G401.6 (cell line): ENCODE results near the gene CEACAM5.
"Not testable (repeated sequence)": the region's sequence is repeated elsewhere in the genome, so short reads cannot be mapped to it uniquely, and the experiment has no call there.

ENCODE experiments used
- FAIRE-seq: peaks from 2 replicates; lab custom pipeline; 2012; peaks lifted over from hg19 to GRCh38; lab: Jason Lieb, UNC

The CEACAM5 gene

GRCh38 chr19:41740415-41741243 is 32.2 kb downstream of the CEACAM5 start:
- FAIRE-seq = no peak

DNA sequence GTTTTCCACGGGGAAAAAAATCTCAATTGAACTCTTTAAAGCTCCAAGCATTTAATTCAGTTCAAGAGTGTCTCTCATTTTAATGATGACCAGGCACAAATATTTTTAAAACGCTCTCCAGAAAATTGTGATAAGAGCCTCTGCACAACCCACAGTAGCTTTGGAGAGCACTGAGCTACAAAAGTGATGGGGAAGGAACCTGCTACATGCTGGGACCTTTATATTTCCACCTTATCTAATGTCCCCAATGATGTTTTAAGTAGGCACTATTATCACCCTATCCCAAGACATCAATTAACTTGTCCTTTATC is 32.8 kb downstream of the CEACAM5 start:
- FAIRE-seq = no peak

- FAIRE-seq = no peak
Measured at GRCh38 chr19:41744850-41745249, 36.4 kb downstream of the CEACAM5 start.

DNA sequence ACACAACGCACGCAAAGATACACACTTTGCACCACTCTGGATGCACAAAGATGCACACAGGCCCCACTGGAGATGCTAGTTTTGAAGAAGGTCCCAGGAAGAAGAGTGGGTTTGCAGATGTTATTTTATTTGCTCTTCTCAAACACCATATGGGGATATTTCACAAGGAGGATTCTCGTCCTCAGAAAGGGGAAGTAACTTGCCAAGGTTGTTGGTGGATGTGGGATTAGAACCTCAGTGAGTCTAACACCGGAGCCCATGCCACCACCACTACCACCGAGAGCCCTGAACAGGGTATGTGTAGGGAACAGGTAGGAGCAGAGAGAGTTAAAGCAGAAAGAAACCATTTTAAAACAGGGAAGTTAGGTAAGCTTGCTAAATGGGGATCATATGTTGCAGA is 37.3 kb downstream of the CEACAM5 start:
- FAIRE-seq = no peak

DNA sequence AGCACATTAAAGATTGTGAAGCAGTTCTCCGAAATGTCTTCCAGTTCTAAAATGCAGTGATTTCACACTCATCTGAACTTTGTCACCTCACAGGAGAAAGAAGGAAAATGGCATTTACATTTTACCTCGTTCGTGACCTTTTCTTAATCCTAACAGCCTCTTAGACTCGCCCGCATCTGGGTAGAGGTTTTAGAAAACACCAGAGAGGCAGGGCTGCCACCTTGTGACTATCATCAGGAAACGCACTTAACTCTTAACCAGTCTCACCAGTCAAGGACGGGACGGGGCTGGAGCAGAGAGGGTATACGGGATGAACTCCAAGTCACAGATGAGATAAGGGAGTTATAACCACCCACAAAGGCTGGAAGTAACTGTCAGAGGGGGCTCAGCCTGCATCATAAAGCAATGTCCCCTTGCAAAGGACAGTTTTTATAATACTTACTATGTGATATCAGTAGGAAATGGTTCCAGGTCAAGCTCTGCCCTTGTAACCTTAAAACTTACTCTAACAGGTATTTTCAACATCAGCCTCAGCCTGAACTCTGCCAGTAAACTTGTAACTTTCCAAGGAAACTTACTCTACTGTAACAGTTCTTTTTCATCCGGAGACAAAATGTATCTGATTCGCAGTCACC is 38.3 kb downstream of the CEACAM5 start:
- peak; percentile 64 for FAIRE-seq

- FAIRE-seq = no peak
Measured at GRCh38 chr19:41748012-41748411, 39.6 kb downstream of the CEACAM5 start.

DNA sequence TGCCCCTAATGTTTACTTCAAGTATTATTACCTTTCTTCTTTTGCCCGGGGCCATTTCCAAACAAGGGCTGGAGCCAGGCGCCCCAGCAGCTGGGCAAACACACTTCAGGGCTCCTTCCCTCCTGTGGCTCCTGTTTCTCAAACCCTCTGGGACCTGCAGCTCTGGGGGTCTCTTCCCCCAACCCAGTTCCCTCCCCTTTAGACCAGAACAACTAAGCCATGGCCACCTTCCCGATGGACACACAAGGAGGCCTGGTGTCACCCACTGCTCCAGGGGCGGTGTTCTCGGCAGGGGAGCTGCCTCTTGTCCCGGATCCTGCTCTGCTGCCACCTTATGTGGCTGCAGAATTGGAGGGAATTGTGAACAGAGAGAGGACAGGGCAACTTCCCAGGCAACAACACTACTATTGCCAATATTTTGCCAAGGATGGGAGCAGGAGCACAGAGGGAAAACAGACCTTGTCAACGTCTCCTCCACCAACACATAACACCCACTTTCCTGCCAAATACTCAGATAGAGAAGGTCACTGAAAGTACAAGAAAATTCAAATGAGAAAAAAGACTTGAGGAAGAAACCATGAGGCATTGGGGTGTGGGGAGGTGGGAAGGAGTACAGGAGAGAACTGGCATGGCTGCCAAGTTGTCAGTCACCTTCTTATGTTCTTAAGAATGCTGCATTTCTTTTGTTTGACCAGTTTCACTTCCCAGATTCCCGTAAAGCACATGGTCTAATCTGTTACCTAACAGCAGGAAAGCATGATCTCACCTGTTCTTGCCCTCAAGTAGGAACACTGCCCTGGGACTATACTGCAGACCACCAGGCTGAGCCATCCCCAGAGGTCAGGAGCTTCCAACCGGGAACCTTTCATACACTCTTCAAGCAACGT is 42.1 kb downstream of the CEACAM5 start:
- FAIRE-seq = not testable (repeated sequence)

DNA sequence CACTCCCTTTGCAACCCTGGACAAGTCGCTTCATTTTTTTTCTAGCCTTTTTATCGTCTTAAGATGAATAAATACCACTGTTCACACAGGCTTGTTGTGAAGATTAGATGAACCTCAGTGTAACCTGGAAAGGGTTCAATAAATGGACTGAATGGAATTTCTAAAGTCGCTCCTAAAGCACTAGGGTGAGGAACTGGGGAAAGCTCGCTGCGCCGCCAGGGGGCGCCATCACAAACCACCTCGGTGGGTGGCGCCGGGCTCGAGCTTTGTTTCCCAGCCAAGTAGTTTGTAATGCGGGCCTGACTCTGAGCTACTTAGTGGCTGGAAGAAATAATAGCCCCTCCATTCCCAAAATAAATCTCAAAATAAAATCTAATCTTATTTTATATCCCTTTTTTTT is 44.7 kb downstream of the CEACAM5 start:
- no peak for FAIRE-seq

GRCh38 chr19:41753936-41754529 is 45.6 kb downstream of the CEACAM5 start:
- FAIRE-seq = peak; percentile 39

DNA sequence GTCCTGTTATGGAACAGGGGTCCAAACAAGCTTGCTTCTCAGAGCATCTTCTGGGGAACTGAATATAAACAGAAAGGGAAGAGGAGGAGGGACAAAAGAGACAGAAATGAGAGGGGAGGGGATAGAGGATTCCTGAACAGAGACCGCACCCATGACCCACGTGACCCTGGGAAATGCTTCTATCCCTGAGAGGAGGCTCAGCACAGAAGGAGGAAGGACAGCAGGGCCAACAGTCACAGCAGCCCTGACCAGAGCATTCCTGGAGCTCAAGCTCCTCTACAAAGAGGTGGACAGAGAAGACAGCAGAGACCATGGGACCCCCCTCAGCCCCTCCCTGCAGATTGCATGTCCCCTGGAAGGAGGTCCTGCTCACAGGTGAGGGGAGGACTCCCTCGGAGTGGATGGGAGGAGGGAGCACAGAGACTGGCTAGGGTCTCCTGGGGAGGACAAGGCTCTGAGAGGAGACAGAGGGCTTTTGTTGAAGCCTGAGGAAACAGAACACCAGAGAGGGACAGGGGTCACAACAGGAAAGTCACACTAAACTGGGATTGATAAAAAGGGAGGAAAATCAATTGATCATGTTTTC is 47.0 kb downstream of the CEACAM5 start, which contains the start of gene CEACAM6:
Gene CEACAM6, plus strand, starts transcription at position 203 of the 586 bp plus-strand sequence. Its CDS starts 109 bp downstream, at position 312.
- FAIRE-seq = no peak

DNA sequence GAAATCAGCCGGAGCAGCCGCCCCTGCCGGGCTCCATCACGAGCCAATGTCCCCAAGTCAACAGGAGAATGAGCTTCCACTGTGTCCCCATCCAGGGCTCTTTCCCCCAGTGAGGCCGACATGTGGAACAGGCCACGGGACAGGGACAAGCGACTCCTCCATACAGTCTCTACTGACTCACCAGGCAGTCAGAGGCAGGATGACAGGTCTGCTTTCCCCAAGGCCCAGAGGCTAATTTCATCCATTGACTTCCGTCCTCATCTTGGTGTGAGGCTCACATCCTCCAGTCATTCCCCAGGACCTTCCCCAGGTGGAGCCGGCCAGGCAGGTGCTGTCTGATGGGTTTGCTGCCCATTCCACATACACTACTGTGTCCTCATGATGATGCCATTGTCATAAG is 50.4 kb downstream of the CEACAM5 start:
- no peak for FAIRE-seq

DNA sequence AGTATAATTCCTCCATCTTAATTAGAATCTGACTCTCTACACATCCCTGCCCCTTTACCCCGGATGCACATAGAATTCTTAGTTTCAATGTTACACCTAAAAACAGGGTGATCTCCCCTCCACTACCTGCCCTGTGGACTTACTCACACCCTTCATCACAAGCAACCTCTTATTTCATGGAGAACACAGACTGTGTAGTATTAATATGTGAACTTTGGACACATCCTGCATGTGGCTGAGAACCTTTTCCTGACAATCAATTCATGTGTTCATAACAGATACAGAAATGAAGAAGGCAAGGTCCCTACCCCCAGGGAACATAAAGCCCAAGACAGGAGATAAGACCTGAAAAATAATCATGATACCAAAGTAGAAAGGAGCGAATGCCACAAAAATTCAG is 58.7 kb downstream of the CEACAM5 start:
- no peak for FAIRE-seq

GRCh38 chr19:41768105-41768504 is 59.7 kb downstream of the CEACAM5 start:
- not testable (repeated sequence) for FAIRE-seq

GRCh38 chr19:41769608-41770007 is 61.2 kb downstream of the CEACAM5 start:
- peak; percentile 98 for FAIRE-seq

DNA sequence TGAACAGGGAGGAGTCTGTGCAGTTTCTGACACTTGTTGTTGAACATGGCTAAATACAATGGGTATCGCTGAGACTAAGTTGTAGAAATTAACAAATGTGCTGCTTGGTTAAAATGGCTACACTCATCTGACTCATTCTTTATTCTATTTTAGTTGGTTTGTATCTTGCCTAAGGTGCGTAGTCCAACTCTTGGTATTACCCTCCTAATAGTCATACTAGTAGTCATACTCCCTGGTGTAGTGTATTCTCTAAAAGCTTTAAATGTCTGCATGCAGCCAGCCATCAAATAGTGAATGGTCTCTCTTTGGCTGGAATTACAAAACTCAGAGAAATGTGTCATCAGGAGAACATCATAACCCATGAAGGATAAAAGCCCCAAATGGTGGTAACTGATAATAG is 63.0 kb downstream of the CEACAM5 start:
- FAIRE-seq = no peak

DNA sequence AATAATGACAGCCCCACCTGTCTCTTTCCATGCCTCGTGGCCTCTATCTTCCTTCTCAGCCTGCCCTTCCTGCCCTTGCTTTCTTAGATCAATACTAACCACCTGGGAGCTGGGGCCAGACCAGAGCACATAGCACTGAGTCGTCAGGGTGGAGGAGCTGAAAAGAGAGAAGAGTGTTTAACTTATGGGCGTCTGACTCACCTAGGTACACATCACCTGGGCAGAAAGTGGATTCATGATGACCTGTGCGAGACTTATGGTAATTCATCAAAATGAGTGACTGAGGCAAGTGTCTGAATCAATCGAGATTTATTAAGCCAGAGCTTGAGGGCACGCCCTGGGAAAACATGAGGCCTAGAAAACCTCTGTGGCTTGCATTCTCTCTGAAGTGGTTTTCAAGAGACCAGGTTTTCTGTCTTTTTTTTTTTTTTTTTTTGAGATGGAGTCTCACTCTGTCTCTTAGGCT is 66.1 kb downstream of the CEACAM5 start:
- FAIRE-seq = no peak

DNA sequence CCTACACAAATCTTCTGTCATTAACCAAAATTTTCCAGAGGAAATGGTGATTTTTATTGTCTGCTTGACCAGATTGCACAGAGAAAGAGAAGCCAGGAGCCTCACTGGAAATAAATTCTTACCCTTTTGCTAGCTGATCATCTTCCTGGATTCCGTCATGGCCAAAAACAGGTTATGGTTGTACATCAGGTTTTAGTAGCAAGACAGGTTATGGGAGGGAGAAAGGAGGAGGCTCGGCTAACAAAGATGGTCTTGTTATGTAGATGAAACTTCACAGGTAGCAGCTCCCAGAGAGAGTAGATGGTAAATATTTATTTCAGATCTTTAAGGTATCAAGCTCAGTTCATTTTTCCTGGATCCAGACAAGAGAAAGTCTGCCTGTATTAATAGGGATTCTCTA is 68.3 kb downstream of the CEACAM5 start:
- FAIRE-seq = no peak
